GM23338 (cell line): ENCODE data around the gene PCDH1. TPM values are rescaled to one million over a fixed set of nuclear protein-coding genes. Genes with fewer than 3 reads are reported as not detected.
A peak's percentile ranks its signal among the peaks of the same experiment; 100 is the strongest.

Experiments
- ATAC-seq: fragments of 200-7000 bp; cut with Tn5 transposase; 3 replicates; pipeline ENCODE4 v1.9.1; 2020
- DNase-seq: peaks from one replicate; pipeline ENCODE4 v3.0.0-alpha.2; 2015; ENCODE audit warnings: low spot score
- H2AFZ ChIP-seq: fragments of 200-600 bp; sonication (generic); 2 replicates; pipeline ENCODE4 v1.8.0; 2016; ENCODE audit warnings: antibody characterized with exemption, mild to moderate bottlenecking, moderate library complexity
- H3F3A ChIP-seq: fragments of 200-600 bp; sonication (generic); replicated peaks from 2 replicates; pipeline ENCODE4 v1.8.0; 2017; ENCODE audit warnings: antibody characterized with exemption, mixed run types, low read depth
- H3K27ac ChIP-seq: fragments of 200-600 bp; sonication (generic); 2 replicates; pipeline ENCODE4 v1.6.1; 2016; ENCODE audit warnings: low read depth
- H3K27me3 ChIP-seq: fragments of 200-600 bp; sonication (generic); 2 replicates; pipeline ENCODE4 v1.8.0; 2016; ENCODE audit warnings: mild to moderate bottlenecking, mixed run types, moderate library complexity; ENCODE audit not compliant: insufficient read depth
- H3K36me3 ChIP-seq: fragments of 200-600 bp; sonication (generic); 2 replicates; pipeline ENCODE4 v1.8.0; 2016; ENCODE audit warnings: mild to moderate bottlenecking; ENCODE audit not compliant: insufficient read depth
- H3K4me1 ChIP-seq: fragments of 200-600 bp; sonication (generic); 2 replicates; pipeline ENCODE4 v1.8.0; 2016; ENCODE audit warnings: mild to moderate bottlenecking, moderate library complexity; ENCODE audit not compliant: insufficient read depth
- H3K4me2 ChIP-seq: fragments of 200-600 bp; sonication (generic); 2 replicates; pipeline ENCODE4 v1.7.1; 2017; ENCODE audit warnings: mixed run types
- H3K4me3 ChIP-seq: fragments of 200-600 bp; sonication (generic); 2 replicates; pipeline ENCODE4 v1.6.1; 2016; ENCODE audit warnings: mixed run types
- H3K79me2 ChIP-seq: fragments of 200-600 bp; sonication (generic); replicated peaks from 2 replicates; pipeline ENCODE4 v1.8.0; 2017; ENCODE audit warnings: mild to moderate bottlenecking; ENCODE audit not compliant: insufficient read depth
- H3K9me2 ChIP-seq: fragments of 200-600 bp; sonication (generic); 2 replicates; pipeline ENCODE4 v1.8.0; 2017; ENCODE audit not compliant: insufficient read depth
- H4K20me1 ChIP-seq: fragments of 200-600 bp; sonication (generic); replicated peaks from 2 replicates; pipeline ENCODE4 v1.8.0; 2017; ENCODE audit warnings: mild to moderate bottlenecking; ENCODE audit not compliant: insufficient read depth
- H3K27ac Mint-ChIP-seq: 2 replicates; pipeline ENCODE4 v1.8.0; 2020; ENCODE audit warnings: inconsistent platforms, mild to moderate bottlenecking, moderate library complexity, mixed read lengths
- H3K27me3 Mint-ChIP-seq: 3 replicates; pipeline ENCODE4 v1.8.0; 2022; ENCODE audit warnings: low read depth, mild to moderate bottlenecking, moderate library complexity, mixed read lengths, inconsistent platforms; ENCODE audit not compliant: insufficient read depth, poor library complexity
- H3K36me3 Mint-ChIP-seq: 3 replicates; pipeline ENCODE4 v1.8.0; 2021; ENCODE audit warnings: low read depth, mild to moderate bottlenecking, inconsistent platforms, moderate library complexity, mixed read lengths
- H3K4me1 Mint-ChIP-seq: 3 replicates; pipeline ENCODE4 v1.8.0; 2020; ENCODE audit warnings: mild to moderate bottlenecking, inconsistent platforms, mixed read lengths
- H3K4me3 Mint-ChIP-seq: 3 replicates; pipeline ENCODE4 v1.8.0; 2021; ENCODE audit warnings: moderate library complexity, mild to moderate bottlenecking, inconsistent platforms, mixed read lengths
- H3K9me3 Mint-ChIP-seq: 3 replicates; pipeline ENCODE4 v1.8.0; 2020; ENCODE audit warnings: moderate library complexity, mild to moderate bottlenecking, inconsistent platforms, mixed read lengths
- POLR2AphosphoS5 ChIP-seq: IDR thresholded peaks from 2 replicates; pipeline ENCODE4 v1.6.1; 2016; ENCODE audit warnings: antibody characterized with exemption, low read depth
- ZNF462 ChIP-seq: fragments of 250-450 bp; sonication (Bioruptor Pico); IDR thresholded peaks from 2 replicates; pipeline ENCODE4 v1.5.0; 2020; ENCODE audit warnings: mild to moderate bottlenecking, moderate library complexity
- polyA plus RNA-seq: library from polyadenylated mRNA; unstranded; fragments of >200 nt; fragmentation: Nextera tagmentation; extraction: Ambion mirVana; gene quantifications from 2 replicates; pipeline ENCODE4 v1.2.1, GENCODE V29; 2016
- total RNA-seq: library from RNA; depleted of rRNA; stranded (reverse); fragments of >200 nt; shearing (Covaris generic); gene quantifications from 2 replicates; pipeline ENCODE4 v1.2.3, GENCODE V29; 2014
- TF ChIP-seq, protein P1 (sequence below): IDR thresholded peaks from one replicate; pipeline ENCODE4 v1.6.1; 2018; ENCODE audit warnings: antibody characterized with exemption; ENCODE audit not compliant: unreplicated experiment

The PCDH1 gene
- total and polyA plus RNA-seq, 2 experiments from 2014 or later: 26.2 to 183 TPM

- TF ChIP-seq ZNF462: no peak
These were observed 1.4 kb downstream of the PCDH1 start (continued) for GRCh38 chr5:141876628-141877355.

DNA sequence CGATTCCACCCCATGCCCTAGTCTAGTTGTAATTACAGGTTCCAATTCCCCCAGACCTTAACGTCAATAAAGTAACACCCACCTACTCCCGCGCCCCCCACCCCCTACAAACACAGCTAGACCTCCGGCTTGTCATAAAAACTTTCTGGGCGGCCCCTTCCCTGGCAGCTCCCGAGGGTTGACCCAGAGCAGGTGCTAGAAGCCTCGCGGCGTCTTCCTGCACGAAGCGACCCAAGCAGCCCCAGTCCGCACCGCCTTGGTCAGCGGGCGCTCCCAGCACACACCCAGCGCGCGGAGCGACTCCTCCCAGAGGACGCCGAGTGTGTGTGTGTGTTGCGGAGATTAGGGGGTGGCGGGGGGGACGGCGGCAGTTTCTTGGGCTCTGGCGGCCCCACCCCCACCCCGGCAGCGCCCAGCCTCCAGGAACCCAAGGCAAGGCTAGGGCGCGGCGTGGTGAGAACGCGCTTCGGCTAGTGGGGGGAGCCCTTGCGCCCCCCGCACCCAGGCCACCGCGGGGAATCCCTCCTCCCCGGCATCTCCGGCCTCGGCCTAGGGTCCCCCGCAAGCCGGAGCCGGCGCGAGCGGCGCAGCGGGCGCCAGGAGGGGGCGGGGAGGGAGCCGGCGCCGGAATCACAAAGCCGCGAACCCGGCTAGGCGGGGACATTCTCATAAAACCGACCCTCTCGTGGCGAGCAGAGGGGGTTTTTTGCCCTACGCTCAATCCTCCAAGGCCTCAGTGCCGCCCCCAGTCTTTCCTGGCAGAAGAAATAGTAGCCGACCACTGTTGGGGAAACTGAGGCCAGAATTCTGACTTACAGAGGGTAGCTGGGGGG, 2.2 kb downstream of the PCDH1 start:
- no peaks in the 10 kb centered on the region for H3K9me3 Mint-ChIP-seq
- H3K27me3 Mint-ChIP-seq: peaks cover 25% of the 10 kb centered on the region
- Histone ChIP-seq H4K20me1 (peaks cover 16% of the 10 kb centered on the region; the same call in 1 of the 2 replicates), H3K4me2 (peak overlapping the region; percentile 97), H3K27ac (peak overlapping the region; percentile 98), H3K4me3 (peak overlapping the region; percentile 98), H3K27me3 (no peaks in the 10 kb centered on the region), H3F3A (peaks cover 22% of the 10 kb centered on the region), H3K36me3 (no peaks in the 10 kb centered on the region), H3K79me2 (peaks cover 66% of the 10 kb centered on the region), H2AFZ (no peak overlapping the region), H3K9me2 (no peaks in the 10 kb centered on the region), H3K4me1 (peaks cover 59% of the 10 kb centered on the region)
- TF ChIP-seq, protein P1, sequence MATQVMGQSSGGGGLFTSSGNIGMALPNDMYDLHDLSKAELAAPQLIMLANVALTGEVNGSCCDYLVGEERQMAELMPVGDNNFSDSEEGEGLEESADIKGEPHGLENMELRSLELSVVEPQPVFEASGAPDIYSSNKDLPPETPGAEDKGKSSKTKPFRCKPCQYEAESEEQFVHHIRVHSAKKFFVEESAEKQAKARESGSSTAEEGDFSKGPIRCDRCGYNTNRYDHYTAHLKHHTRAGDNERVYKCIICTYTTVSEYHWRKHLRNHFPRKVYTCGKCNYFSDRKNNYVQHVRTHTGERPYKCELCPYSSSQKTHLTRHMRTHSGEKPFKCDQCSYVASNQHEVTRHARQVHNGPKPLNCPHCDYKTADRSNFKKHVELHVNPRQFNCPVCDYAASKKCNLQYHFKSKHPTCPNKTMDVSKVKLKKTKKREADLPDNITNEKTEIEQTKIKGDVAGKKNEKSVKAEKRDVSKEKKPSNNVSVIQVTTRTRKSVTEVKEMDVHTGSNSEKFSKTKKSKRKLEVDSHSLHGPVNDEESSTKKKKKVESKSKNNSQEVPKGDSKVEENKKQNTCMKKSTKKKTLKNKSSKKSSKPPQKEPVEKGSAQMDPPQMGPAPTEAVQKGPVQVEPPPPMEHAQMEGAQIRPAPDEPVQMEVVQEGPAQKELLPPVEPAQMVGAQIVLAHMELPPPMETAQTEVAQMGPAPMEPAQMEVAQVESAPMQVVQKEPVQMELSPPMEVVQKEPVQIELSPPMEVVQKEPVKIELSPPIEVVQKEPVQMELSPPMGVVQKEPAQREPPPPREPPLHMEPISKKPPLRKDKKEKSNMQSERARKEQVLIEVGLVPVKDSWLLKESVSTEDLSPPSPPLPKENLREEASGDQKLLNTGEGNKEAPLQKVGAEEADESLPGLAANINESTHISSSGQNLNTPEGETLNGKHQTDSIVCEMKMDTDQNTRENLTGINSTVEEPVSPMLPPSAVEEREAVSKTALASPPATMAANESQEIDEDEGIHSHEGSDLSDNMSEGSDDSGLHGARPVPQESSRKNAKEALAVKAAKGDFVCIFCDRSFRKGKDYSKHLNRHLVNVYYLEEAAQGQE: no peak
- peak; percentile 24 for TF ChIP-seq POLR2AphosphoS5
- peak overlapping the region; percentile 96 for H3K4me3 Mint-ChIP-seq
- H3K4me1 Mint-ChIP-seq: peaks cover 59% of the 10 kb centered on the region
- DNase-seq: peak; percentile 82
- peak overlapping the region; percentile 93 for H3K27ac Mint-ChIP-seq
- peaks cover 17% of the 10 kb centered on the region for H3K36me3 Mint-ChIP-seq
- ATAC-seq: peak; percentile 22
